HG03196 (cell line): ENCODE results near the gene APMAP.
A peak's percentile ranks its signal among the peaks of the same experiment; 100 is the strongest.

ENCODE experiments used
- ATAC-seq: cut with Tn5 transposase; IDR thresholded peaks from one replicate; pipeline ENCODE4 v1.9.1; 2021; ENCODE audit not compliant: unreplicated experiment

Gene APMAP

GRCh38 chr20:24992487-24993205 is at the start of gene APMAP:
Gene APMAP, minus strand, starts transcription at chr20:24992751. Its CDS starts 63 bp downstream, at chr20:24992688.
- peak; percentile 94 for ATAC-seq

- no peak for ATAC-seq
Measured at GRCh38 chr20:25041813-25042530, 49.4 kb upstream of the APMAP start.

- ATAC-seq: no peak
Measured at GRCh38 chr20:25040438-25040831, 47.9 kb upstream of the APMAP start.

GRCh38 chr20:25039697-25040437 is 47.3 kb upstream of the APMAP start:
- no peak for ATAC-seq

GRCh38 chr20:25038591-25039015 is 46.1 kb upstream of the APMAP start:
- ATAC-seq: no peak

- ATAC-seq: no peak
Measured at GRCh38 chr20:25038103-25038410, 45.5 kb upstream of the APMAP start.

- no peak for ATAC-seq
Measured at GRCh38 chr20:25037288-25038102, 44.9 kb upstream of the APMAP start.

GRCh38 chr20:25036331-25036936 is 43.9 kb upstream of the APMAP start:
- no peak for ATAC-seq

- ATAC-seq: no peak
Measured at GRCh38 chr20:25035921-25036320, 43.4 kb upstream of the APMAP start.

- no peak for ATAC-seq
Measured at GRCh38 chr20:25033924-25034300, 41.4 kb upstream of the APMAP start.

GRCh38 chr20:25033265-25033923 is 40.8 kb upstream of the APMAP start:
- ATAC-seq: no peak

- no peak for ATAC-seq
Measured at GRCh38 chr20:25032478-25033264, 40.1 kb upstream of the APMAP start.

- no peak for ATAC-seq
Measured at GRCh38 chr20:25032065-25032477, 39.5 kb upstream of the APMAP start.

GRCh38 chr20:25031241-25031640 is 38.7 kb upstream of the APMAP start:
- no peak for ATAC-seq

- no peak for ATAC-seq
Measured at GRCh38 chr20:25030649-25031207, 38.2 kb upstream of the APMAP start.

- ATAC-seq: no peak
Measured at GRCh38 chr20:25030007-25030648, 37.6 kb upstream of the APMAP start.

- ATAC-seq: no peak
Measured at GRCh38 chr20:25025986-25026605, 33.5 kb upstream of the APMAP start.
